Measurements from ENCODE around the gene STAT5B.
A peak's percentile ranks its signal among the peaks of the same experiment; 100 is the strongest.

STAT5B gene

DNA sequence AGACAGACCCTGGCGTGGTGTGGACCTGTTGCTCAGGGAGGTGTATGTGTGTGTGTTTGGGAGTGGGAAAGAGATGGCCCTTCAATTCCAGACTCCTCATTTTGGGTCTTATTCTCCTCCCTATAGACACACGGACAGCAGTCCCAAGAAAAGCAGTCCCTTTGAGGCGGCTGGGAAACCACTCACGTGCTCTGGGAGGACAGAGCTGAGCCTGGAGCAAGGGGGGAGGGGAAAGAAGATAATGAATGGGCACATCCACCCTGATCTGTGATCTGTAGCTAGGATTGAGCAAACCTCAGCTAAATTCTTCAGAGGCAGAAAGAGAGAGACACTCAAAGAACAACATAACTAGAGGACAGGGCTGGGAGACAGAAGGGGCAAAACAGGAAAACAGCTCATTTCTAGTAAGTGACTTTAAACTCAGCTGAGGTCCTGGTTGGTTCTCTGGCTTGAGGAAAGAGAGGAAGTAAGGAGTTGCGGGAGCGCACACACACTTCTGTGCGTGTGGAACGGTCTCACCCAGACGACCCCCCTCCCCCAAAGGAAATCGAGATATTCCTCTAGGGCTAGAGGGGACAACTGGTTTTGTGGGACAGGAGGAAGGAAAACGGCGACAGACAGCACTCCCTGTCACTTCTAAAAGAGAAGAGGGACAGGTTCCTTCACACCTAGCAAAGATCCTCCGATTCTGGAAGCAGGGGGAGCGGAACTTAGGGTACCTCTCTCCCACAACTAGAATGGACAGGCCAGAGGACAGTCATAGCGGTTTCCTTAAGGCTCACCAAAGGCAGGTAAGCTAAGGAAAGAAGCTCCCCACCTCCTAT is 122.1 kb downstream of the STAT5B start:
- DNase-seq (ENCODE audit: low spot score in 2 of 2) (no peak), ATAC-seq (ENCODE audit: low read depth) (no peak)
- Mint-ChIP-seq H3K9me3 (no peaks in the 10 kb centered on the region), H3K27ac (peak overlapping the region; percentile 86), H3K4me1 (peaks cover 21% of the 10 kb centered on the region), H3K4me3 (peak overlapping the region; percentile 82), H3K27me3 (no peaks in the 10 kb centered on the region), H3K36me3 (no peaks in the 10 kb centered on the region)
